ACHN (cell line): ENCODE measurements around the gene HTR2C.
"Not testable (repeated sequence)": the region's sequence is repeated elsewhere in the genome, so short reads cannot be mapped to it uniquely, and the experiment has no call there.

ENCODE experiments used
- DNase-seq: peaks from one replicate; pipeline ENCODE4 v3.0.0-alpha.2; 2015
- in situ Hi-C: cut with HindIII; loops from 2 replicates; pipeline ENCODE4 v1.10.0; 2017; ENCODE audit warnings: low sequenced_read_pairs, low pct_ligation_motif_present, low pct_unique_long_range_greater_than_20kb

The HTR2C gene

GRCh38 chrX:114583646-114584374 is at the start of gene HTR2C:
HTR2C (plus strand) TSS chrX:114584086; CDS start chrX:114726937, 142,851 bp downstream.
- in situ Hi-C loops: no loop called here
- DNase-seq: no peak

GRCh38 chrX:114580336-114580735 is 3.5 kb upstream of the HTR2C start:
- DNase-seq: no peak
- in situ Hi-C loops: no loop called here

GRCh38 chrX:114581528-114582263 is 2.2 kb upstream of the HTR2C start:
- DNase-seq: no peak
- in situ Hi-C loops: no loop called here

- no peak for DNase-seq
- in situ Hi-C loops: no loop called here
Observed at GRCh38 chrX:114582264-114582632, 1.6 kb upstream of the HTR2C start.

- no peak for DNase-seq
- in situ Hi-C loops: no loop called here
Observed at GRCh38 chrX:114582698-114583395, 1.0 kb upstream of the HTR2C start.

GRCh38 chrX:114584375-114584943 is 573 bp downstream of the HTR2C start:
- DNase-seq: no peak
- in situ Hi-C loops: no loop called here

- in situ Hi-C loops: no loop called here
- no peak for DNase-seq
Observed at GRCh38 chrX:114584983-114585842, 1.3 kb downstream of the HTR2C start.

- in situ Hi-C loops: no loop called here
- no peak for DNase-seq
Observed at GRCh38 chrX:114591121-114591520, 7.2 kb downstream of the HTR2C start.

GRCh38 chrX:114599305-114599704 is 15.4 kb downstream of the HTR2C start:
- DNase-seq: no peak
- in situ Hi-C loops: no loop called here

- in situ Hi-C loops: no loop called here
- no peak for DNase-seq
Observed at GRCh38 chrX:114599911-114600310, 16.0 kb downstream of the HTR2C start.

- DNase-seq, in situ Hi-C loops: not testable (repeated sequence)
Observed at GRCh38 chrX:114606619-114607018, 22.7 kb downstream of the HTR2C start.

GRCh38 chrX:114611018-114611619 is 27.2 kb downstream of the HTR2C start:
- peak; percentile 32 for DNase-seq
- in situ Hi-C loops: no loop called here

- in situ Hi-C loops: no loop called here
Observed at GRCh38 chrX:114615765-114616164, 31.9 kb downstream of the HTR2C start.

GRCh38 chrX:114619874-114620273 is 36.0 kb downstream of the HTR2C start:
- DNase-seq: peak; percentile 4
- in situ Hi-C loops: no loop called here

More at GRCh38 chrX:114615765-114616164, 31.9 kb downstream of the HTR2C start:
- no peak for DNase-seq

- peak; percentile 16 for DNase-seq
- in situ Hi-C loops: no loop called here
Observed at GRCh38 chrX:114626323-114626722, 42.4 kb downstream of the HTR2C start.

- no peak for DNase-seq
- in situ Hi-C loops: no loop called here
Observed at GRCh38 chrX:114635986-114636385, 52.1 kb downstream of the HTR2C start.

GRCh38 chrX:114650351-114650750 is 66.5 kb downstream of the HTR2C start:
- in situ Hi-C loops: no loop called here
- DNase-seq: no peak

- no peak for DNase-seq
- in situ Hi-C loops: no loop called here
Observed at GRCh38 chrX:114675365-114675764, 91.5 kb downstream of the HTR2C start.
